B cell (primary cell): ENCODE measurements around the gene TRIM2. TPM values are rescaled to one million over a fixed set of nuclear protein-coding genes. Genes with fewer than 3 reads are reported as not detected.

Experiments used
- ATAC-seq: fragments of 200-7000 bp; cut with Tn5 transposase; one replicate; pipeline ENCODE4 v1.10.0; 2021; ENCODE audit warnings: low read depth, mild to moderate bottlenecking, moderate number of reproducible peaks, moderate library complexity
- CTCF ChIA-PET: fragments of 350-600 bp; sonication (Branson Sonifier 250); formaldehyde crosslinking; loops from one replicate; lab custom pipeline; 2021; ENCODE audit warnings: antibody characterized with exemption, inconsistent platforms; lab: Charles Lee
- POLR2A ChIA-PET: fragments of 350-600 bp; sonication (Branson Sonifier 250); formaldehyde crosslinking; loops from one replicate; lab custom pipeline; 2021; ENCODE audit warnings: antibody characterized with exemption; lab: Charles Lee
- DNase-seq: peaks from one replicate; pipeline ENCODE4 v3.0.0; 2013
- H2AFZ ChIP-seq: 2 replicates; pipeline ENCODE4 v1.6.1; 2012; ENCODE audit warnings: mild to moderate bottlenecking, low read depth, low read length; ENCODE audit not compliant: insufficient read depth, poor library complexity, severe bottlenecking
- H3K27ac ChIP-seq, 2 donors: 1 replicate in 1 of 2; 2 replicates in 1 of 2; pipeline ENCODE4 v1.5.1; 2012 to 2013; ENCODE audit warnings: low read length in 2 of 2, mild to moderate bottlenecking in 2 of 2, moderate library complexity in 1 of 2
- H3K27me3 ChIP-seq, 4 experiments: fragments of 200-600 bp in 1 of 4; sonication (generic) in 1 of 4; replicated peaks in 1 of 4; 1 replicate in 2 of 4; 2 replicates in 2 of 4; pipeline versions ENCODE4 v1.6.1 to v1.7.0; 2013 to 2016; ENCODE audit warnings: low read length in 3 of 4, mild to moderate bottlenecking in 2 of 4, mixed read lengths in 1 of 4, moderate library complexity in 1 of 4; ENCODE audit not compliant: insufficient read depth in 4 of 4, control insufficient read depth in 3 of 4; ENCODE audit errors: control extremely low read depth in 1 of 4
- H3K36me3 ChIP-seq, 2 experiments: replicated peaks in 1 of 2; 1 replicate in 1 of 2; 2 replicates in 1 of 2; pipeline versions ENCODE4 v1.6.1 to v1.7.1; 2013; ENCODE audit warnings: low read length in 1 of 2; ENCODE audit not compliant: insufficient read depth in 2 of 2, control insufficient read depth in 1 of 2; ENCODE audit errors: control extremely low read depth in 1 of 2, extremely low read depth in 1 of 2
- H3K4me1 ChIP-seq, 2 donors: fragments of 200-600 bp in 1 of 2; sonication (generic) in 1 of 2; 1 replicate in 1 of 2; 2 replicates in 1 of 2; pipeline versions ENCODE4 v1.5.1 to v1.6.1; 2013 to 2017; ENCODE audit warnings: low read length in 2 of 2; ENCODE audit not compliant: control insufficient read depth in 2 of 2, insufficient read depth in 2 of 2
- H3K4me2 ChIP-seq: replicated peaks from 2 replicates; pipeline ENCODE3; 2012; ENCODE audit warnings: mild to moderate bottlenecking, low read depth, low read length; ENCODE audit not compliant: poor library complexity, severe bottlenecking
- H3K4me3 ChIP-seq, 5 experiments: fragments of 200-600 bp in 1 of 5; sonication (generic) in 1 of 5; 1 replicate in 3 of 5; 2 replicates in 2 of 5; pipeline versions ENCODE4 v1.5.1 to v1.7.0; 2011 to 2016; ENCODE audit warnings: low read length in 4 of 5, mild to moderate bottlenecking in 4 of 5, low read depth in 2 of 5, control low read depth in 1 of 5, moderate library complexity in 1 of 5; ENCODE audit not compliant: insufficient read depth in 1 of 5; ENCODE audit errors: control extremely low read depth in 1 of 5, extremely low read depth in 1 of 5
- H3K79me2 ChIP-seq: fragments of 200-600 bp; sonication (generic); one replicate; pipeline ENCODE4 v1.6.0; 2016; ENCODE audit warnings: low read length; ENCODE audit not compliant: control insufficient read depth, insufficient read depth
- H3K9ac ChIP-seq: fragments of 200-600 bp; sonication (generic); 2 replicates; pipeline ENCODE4 v1.6.1; 2017; ENCODE audit warnings: mild to moderate bottlenecking, low read length, moderate library complexity
- H3K9me3 ChIP-seq, 3 donors: one replicate each; pipeline versions ENCODE4 v1.6.1 to v1.7.1; 2013; ENCODE audit warnings: low read length in 2 of 3; ENCODE audit not compliant: control insufficient read depth in 2 of 3, insufficient read depth in 1 of 3; ENCODE audit errors: control extremely low read depth in 1 of 3
- H4K20me1 ChIP-seq: 2 replicates; pipeline ENCODE4 v1.6.0; 2012; ENCODE audit warnings: mild to moderate bottlenecking, low read length; ENCODE audit not compliant: insufficient read depth, control insufficient read depth, poor library complexity, severe bottlenecking
- H3K27ac Mint-ChIP-seq: one replicate; pipeline ENCODE4 v1.8.0; 2021; ENCODE audit warnings: mixed read lengths
- H3K27me3 Mint-ChIP-seq: one replicate; pipeline ENCODE4 v1.8.0; 2021; ENCODE audit warnings: mixed read lengths
- H3K4me1 Mint-ChIP-seq: one replicate; pipeline ENCODE4 v1.8.0; 2021; ENCODE audit warnings: mixed read lengths
- H3K4me3 Mint-ChIP-seq: one replicate; pipeline ENCODE4 v1.8.0; 2021; ENCODE audit warnings: mixed read lengths
- H3K9me3 Mint-ChIP-seq: one replicate; pipeline ENCODE4 v1.8.0; 2022; ENCODE audit warnings: mixed read lengths; ENCODE audit not compliant: insufficient read depth
- EZH2 ChIP-seq: IDR thresholded peaks from 2 replicates; pipeline ENCODE4 v1.6.1; 2012; ENCODE audit warnings: borderline replicate concordance, low read depth, mild to moderate bottlenecking, moderate library complexity, low read length; ENCODE audit not compliant: insufficient read depth, poor library complexity, severe bottlenecking
- whole genome bisulfite sequencing: methylation state at CpG from one replicate; pipeline ENCODE4 v1.1.5; 2013; ENCODE audit warnings: missing lambda C conversion rate; ENCODE audit not compliant: insufficient coverage; 5-methylcytosine and 5-hydroxymethylcytosine counted together
- intact Hi-C: fragments of 100-400 bp; cut with micrococcal nuclease; formaldehyde crosslinking; loops from one replicate; pipeline ENCODE4 v1.10.0; 2022
- polyA plus RNA-seq: library from polyadenylated mRNA; depleted of rRNA; stranded (reverse); fragments of >200 nt; gene quantifications from 2 replicates; pipeline ENCODE4 v1.2.3, GENCODE V29; 2012
- total RNA-seq, 2 donors: library from RNA; stranded (reverse); fragments of 120-200 nt in 1 of 2; gene quantifications; 1 replicate in 1 of 2; 2 replicates in 1 of 2; pipeline versions ENCODE4 v1.2.3 to v1.2.4, GENCODE V29; 2013 to 2022
- TF ChIP-seq, protein P1 (sequence below): fragments of 200-600 bp; IDR thresholded peaks from one replicate; pipeline ENCODE4 v1.8.0; 2022; ENCODE audit warnings: antibody characterized with exemption, mild to moderate bottlenecking

TRIM2 gene
- total and polyA plus RNA-seq, 2 donors (not counting 1 experiment from before 2014, with no cell fraction given): 1.2 to 6.4 TPM

DNA sequence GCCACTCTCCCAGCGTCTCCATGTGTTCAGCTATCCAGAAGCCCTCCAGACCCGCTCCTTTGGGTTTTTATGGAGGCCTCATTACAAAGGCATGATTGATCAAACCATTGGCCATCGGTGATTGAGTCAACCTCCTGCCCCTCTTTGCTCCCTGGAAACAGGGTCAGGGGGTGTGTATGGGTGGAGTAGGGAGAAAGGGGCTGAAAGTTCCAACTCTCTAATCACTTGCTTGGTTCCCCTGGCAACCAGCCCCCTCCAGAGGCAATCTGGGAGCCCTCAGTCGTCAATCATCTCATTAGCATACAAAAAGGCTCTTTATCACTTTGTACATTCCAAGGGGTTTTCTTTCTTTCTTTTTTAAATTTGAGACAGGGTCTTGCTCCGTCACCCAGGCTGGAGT lies 2.3 kb downstream of the TRIM2 start:
- Histone ChIP-seq H3K79me2 (no peaks in the 10 kb centered on the region), H3K4me3 (no peak overlapping the region), H2AFZ (no peak overlapping the region), H3K9ac (no peak overlapping the region), H3K27me3 (peaks cover 0 to 24% (median 5%) of the 10 kb centered on the region in 4 experiments), H3K27ac (no peak overlapping the region), H3K9me3 (peaks cover 0 to 12% (median 0%) of the 10 kb centered on the region in 3 donors), H3K36me3 (no peaks in the 10 kb centered on the region), H3K4me1 (peaks cover 8 to 10% of the 10 kb centered on the region in 2 donors), H3K4me2 (no peak overlapping the region), H4K20me1 (no peaks in the 10 kb centered on the region)
- POLR2A ChIA-PET: no interaction called here
- peaks cover 25% of the 10 kb centered on the region for H3K27me3 Mint-ChIP-seq
- peaks cover 12% of the 10 kb centered on the region for H3K4me1 Mint-ChIP-seq
- CTCF ChIA-PET: interaction anchor here (1.2 kb wide), 1 partner anchor 112 kb away, joined by 3 read pairs; no protein-coding TSS in a partner anchor
- ATAC-seq (no peak), DNase-seq (no peak)
- H3K9me3 Mint-ChIP-seq: peaks cover under 1% of the 10 kb centered on the region
- H3K27ac Mint-ChIP-seq: no peak overlapping the region
- WGBS: 80% methylated on average over 3 of the region's 5 CpGs
- no peak for TF ChIP-seq EZH2
- TF ChIP-seq, protein P1, sequence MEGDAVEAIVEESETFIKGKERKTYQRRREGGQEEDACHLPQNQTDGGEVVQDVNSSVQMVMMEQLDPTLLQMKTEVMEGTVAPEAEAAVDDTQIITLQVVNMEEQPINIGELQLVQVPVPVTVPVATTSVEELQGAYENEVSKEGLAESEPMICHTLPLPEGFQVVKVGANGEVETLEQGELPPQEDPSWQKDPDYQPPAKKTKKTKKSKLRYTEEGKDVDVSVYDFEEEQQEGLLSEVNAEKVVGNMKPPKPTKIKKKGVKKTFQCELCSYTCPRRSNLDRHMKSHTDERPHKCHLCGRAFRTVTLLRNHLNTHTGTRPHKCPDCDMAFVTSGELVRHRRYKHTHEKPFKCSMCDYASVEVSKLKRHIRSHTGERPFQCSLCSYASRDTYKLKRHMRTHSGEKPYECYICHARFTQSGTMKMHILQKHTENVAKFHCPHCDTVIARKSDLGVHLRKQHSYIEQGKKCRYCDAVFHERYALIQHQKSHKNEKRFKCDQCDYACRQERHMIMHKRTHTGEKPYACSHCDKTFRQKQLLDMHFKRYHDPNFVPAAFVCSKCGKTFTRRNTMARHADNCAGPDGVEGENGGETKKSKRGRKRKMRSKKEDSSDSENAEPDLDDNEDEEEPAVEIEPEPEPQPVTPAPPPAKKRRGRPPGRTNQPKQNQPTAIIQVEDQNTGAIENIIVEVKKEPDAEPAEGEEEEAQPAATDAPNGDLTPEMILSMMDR: no peak
- no peak overlapping the region for H3K4me3 Mint-ChIP-seq
- intact Hi-C loops: no loop called here

DNA sequence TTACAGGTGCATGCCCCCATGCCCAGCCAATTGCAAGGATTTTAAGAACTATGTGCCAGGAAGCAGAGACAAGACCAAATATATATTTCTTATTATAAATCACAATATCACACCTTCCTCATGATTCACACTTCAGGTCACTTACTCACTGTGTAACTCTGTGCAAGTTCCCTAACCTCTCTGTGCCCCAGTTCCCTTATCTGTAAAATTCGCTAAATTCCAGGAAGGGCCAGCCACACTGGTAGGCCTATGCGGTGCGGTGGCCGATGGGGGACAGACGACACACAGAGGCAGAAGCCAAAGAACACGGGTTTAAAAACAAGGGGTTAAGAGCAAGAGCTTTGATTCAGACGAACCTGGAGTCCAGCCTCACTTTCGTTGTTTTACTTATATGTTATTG lies 2.8 kb downstream of the TRIM2 start:
- POLR2A ChIA-PET: no interaction called here
- ATAC-seq (no peak), DNase-seq (no peak)
- H3K4me3 Mint-ChIP-seq: no peak overlapping the region
- CTCF ChIA-PET: interaction anchor here (1.2 kb wide), 1 partner anchor 111 kb away, joined by 3 read pairs; no protein-coding TSS in a partner anchor
- H3K4me3 ChIP-seq: no peak overlapping the region
- H3K27ac ChIP-seq: no peak overlapping the region
- H3K4me1 ChIP-seq: peaks cover 8 to 10% of the 10 kb centered on the region in 2 donors
- no peaks in the 10 kb centered on the region for H3K36me3 ChIP-seq
- H3K9ac ChIP-seq: no peak overlapping the region
- intact Hi-C loops: no loop called here
- H3K27me3 ChIP-seq: peaks cover 0 to 24% (median 5%) of the 10 kb centered on the region in 4 experiments
- 54% methylated on average over 5 of the region's 8 CpGs for WGBS
- peaks cover 12% of the 10 kb centered on the region for H3K4me1 Mint-ChIP-seq
- TF ChIP-seq, protein P1: no peak
- no peak for TF ChIP-seq EZH2
- no peak overlapping the region for H3K27ac Mint-ChIP-seq
- no peak overlapping the region for H2AFZ ChIP-seq
- no peak overlapping the region for H3K4me2 ChIP-seq
- no peaks in the 10 kb centered on the region for H3K79me2 ChIP-seq
- no peaks in the 10 kb centered on the region for H4K20me1 ChIP-seq
- peaks cover 0 to 12% (median under 1%) of the 10 kb centered on the region in 3 donors for H3K9me3 ChIP-seq
- H3K27me3 Mint-ChIP-seq: peaks cover 29% of the 10 kb centered on the region
- H3K9me3 Mint-ChIP-seq: peaks cover 5% of the 10 kb centered on the region
